NB4 (cell line): Measurements from ENCODE around the gene RAPGEF5.

ENCODE experiments used
- CTCF ChIP-seq: IDR thresholded peaks from one replicate; pipeline ENCODE4 v1.5.1; 2012; ENCODE audit warnings: low read depth, low read length
- MAX ChIP-seq: IDR thresholded peaks from 2 replicates; pipeline ENCODE4 v1.6.1; 2011; ENCODE audit warnings: low read depth, low read length
- MYC ChIP-seq: IDR thresholded peaks from 2 replicates; pipeline ENCODE4 v1.6.1; 2011; ENCODE audit warnings: low read depth, low read length
- POLR2A ChIP-seq: IDR thresholded peaks from 2 replicates; pipeline ENCODE4 v1.6.1; 2011; ENCODE audit warnings: mild to moderate bottlenecking; ENCODE audit not compliant: insufficient read length; ENCODE audit errors: extremely low read depth

GRCh38 chr7:22277375-22277774 lies 79.6 kb downstream of the RAPGEF5 start:
- TF ChIP-seq CTCF (no peak), MYC (no peak), POLR2A (no peak), MAX (no peak)
